IMR-90 (cell line): Measurements from ENCODE around the gene SYNPR. TPM values are rescaled to one million over a fixed set of nuclear protein-coding genes. Genes with fewer than 3 reads are reported as not detected.

ENCODE experiments used
- ATAC-seq: fragments of 200-7000 bp; cut with Tn5 transposase; 2 replicates; pipeline ENCODE4 v1.9.1; 2020; ENCODE audit warnings: low read depth, mild to moderate bottlenecking, moderate library complexity
- BruUV-seq: library from RNA; stranded (reverse); fragments of 400-500 nt; replicated peaks from 2 replicates; lab custom pipeline; 2021; lab: Mats Ljungman, UMichigan
- CTCF ChIA-PET: fragments of 300-600 bp; formaldehyde crosslinking; extraction: SDS; loops from one replicate; lab custom pipeline; 2021; ENCODE audit warnings: antibody characterized with exemption; lab: Yijun Ruan, JAX
- POLR2A ChIA-PET: fragments of 300-600 bp; sonication (Branson Sonifier 250); formaldehyde crosslinking; loops from one replicate; lab custom pipeline; 2022; ENCODE audit warnings: antibody characterized with exemption; ENCODE audit not compliant: unreplicated experiment; lab: Charles Lee
- DNase-seq: peaks from one replicate; pipeline ENCODE4 v3.0.0; 2013
- H2AFZ ChIP-seq: replicated peaks from 2 replicates; pipeline ENCODE3; 2013; ENCODE audit warnings: low read length, mild to moderate bottlenecking; ENCODE audit not compliant: poor library complexity
- H2AK5ac ChIP-seq: 2 replicates; pipeline ENCODE4 v1.6.1; 2013; ENCODE audit warnings: low read depth, low read length, inconsistent platforms
- H2AK9ac ChIP-seq: replicated peaks from 2 replicates; pipeline ENCODE3; 2013; ENCODE audit warnings: mild to moderate bottlenecking, low read depth, low read length, moderate library complexity; ENCODE audit not compliant: poor library complexity
- H2BK120ac ChIP-seq: 2 replicates; pipeline ENCODE4 v1.6.1; 2013; ENCODE audit warnings: low read depth, low read length, inconsistent platforms
- H2BK15ac ChIP-seq: 3 replicates; pipeline ENCODE4 v1.6.1; 2013; ENCODE audit warnings: low read depth, low read length, inconsistent platforms
- H2BK20ac ChIP-seq: 2 replicates; pipeline ENCODE4 v1.6.1; 2013; ENCODE audit warnings: low read depth, mild to moderate bottlenecking, inconsistent platforms, low read length, moderate library complexity
- H2BK5ac ChIP-seq: 2 replicates; pipeline ENCODE4 v1.6.1; 2013; ENCODE audit warnings: mild to moderate bottlenecking, low read depth, low read length, inconsistent platforms; ENCODE audit not compliant: poor library complexity, severe bottlenecking
- H3K14ac ChIP-seq: replicated peaks from 2 replicates; pipeline ENCODE4 v1.6.1; 2013; ENCODE audit warnings: low read depth, low read length, inconsistent platforms
- H3K18ac ChIP-seq: 2 replicates; pipeline ENCODE4 v1.6.1; 2013; ENCODE audit warnings: low read depth, low read length, control low read depth
- H3K23ac ChIP-seq: 2 replicates; pipeline ENCODE4 v1.6.1; 2013; ENCODE audit warnings: low read depth, low read length, inconsistent platforms
- H3K27ac ChIP-seq: 2 replicates; pipeline ENCODE4 v1.5.1; 2013; ENCODE audit warnings: mild to moderate bottlenecking, control low read depth, low read length; ENCODE audit not compliant: insufficient read depth
- H3K27me3 ChIP-seq: 2 replicates; pipeline ENCODE4 v1.6.1; 2013; ENCODE audit warnings: low read length; ENCODE audit not compliant: control insufficient read depth, insufficient read depth
- H3K36me3 ChIP-seq: 2 replicates; pipeline ENCODE4 v1.6.1; 2013; ENCODE audit warnings: low read length, mixed read lengths; ENCODE audit not compliant: control insufficient read depth, insufficient read depth
- H3K4ac ChIP-seq: 2 replicates; pipeline ENCODE4 v1.6.1; 2013; ENCODE audit warnings: low read depth, low read length, inconsistent platforms
- H3K4me1 ChIP-seq: 2 replicates; pipeline ENCODE4 v1.6.1; 2013; ENCODE audit warnings: low read length, mixed read lengths; ENCODE audit not compliant: control insufficient read depth, insufficient read depth
- H3K4me2 ChIP-seq: 2 replicates; pipeline ENCODE4 v1.6.1; 2013; ENCODE audit warnings: low read depth, mild to moderate bottlenecking, control low read depth, low read length, moderate library complexity
- H3K4me3 ChIP-seq: 2 replicates; pipeline ENCODE4 v1.5.1; 2013; ENCODE audit warnings: low read depth, mild to moderate bottlenecking, control low read depth, low read length, moderate library complexity; ENCODE audit not compliant: insufficient read depth
- H3K56ac ChIP-seq: 2 replicates; pipeline ENCODE4 v1.6.1; 2013; ENCODE audit warnings: low read length, inconsistent platforms; ENCODE audit not compliant: insufficient read depth; ENCODE audit errors: extremely low read depth
- H3K79me1 ChIP-seq, 2 experiments: 2 replicates each; pipeline ENCODE4 v1.6.1; 2013; ENCODE audit warnings: low read length in 2 of 2, inconsistent platforms in 1 of 2, low read depth in 1 of 2
- H3K9ac ChIP-seq: 2 replicates; pipeline ENCODE4 v1.6.1; 2013; ENCODE audit warnings: low read depth, low read length, control low read depth
- H3K9me1 ChIP-seq: 2 replicates; pipeline ENCODE4 v1.6.1; 2013; ENCODE audit warnings: low read length, inconsistent platforms; ENCODE audit not compliant: insufficient read depth
- H3K9me3 ChIP-seq: 2 replicates; pipeline ENCODE4 v1.6.1; 2013; ENCODE audit warnings: low read length; ENCODE audit not compliant: control insufficient read depth, insufficient read depth
- H4K20me1 ChIP-seq: 2 replicates; pipeline ENCODE4 v1.6.1; 2013; ENCODE audit warnings: low read length, inconsistent platforms; ENCODE audit not compliant: insufficient read depth
- H4K5ac ChIP-seq: 2 replicates; pipeline ENCODE4 v1.6.1; 2013; ENCODE audit warnings: mild to moderate bottlenecking, low read depth, low read length, control low read depth
- H4K8ac ChIP-seq, 2 experiments: 2 replicates each; pipeline ENCODE4 v1.6.1; 2013; ENCODE audit warnings: low read depth in 2 of 2, low read length in 2 of 2, control low read depth in 1 of 2, inconsistent platforms in 1 of 2
- H4K91ac ChIP-seq: 2 replicates; pipeline ENCODE4 v1.6.1; 2013; ENCODE audit warnings: low read depth, low read length, inconsistent platforms; ENCODE audit not compliant: insufficient read depth
- BHLHE40 ChIP-seq: fragments of 150-350 bp; IDR thresholded peaks from 2 replicates; pipeline ENCODE4 v1.6.1; 2016; ENCODE audit warnings: mild to moderate bottlenecking, low read depth, low read length
- CEBPB ChIP-seq: IDR thresholded peaks from 2 replicates; pipeline ENCODE4 v1.6.1; 2012; ENCODE audit warnings: low read depth, low read length, improper control_type of control experiment
- CHD1 ChIP-seq: IDR thresholded peaks from 2 replicates; pipeline ENCODE4 v1.6.1; 2012; ENCODE audit warnings: low read depth, low read length, improper control_type of control experiment
- CTCF ChIP-seq: conservative IDR thresholded peaks from 2 replicates; pipeline ENCODE4 v1.5.1; 2012; ENCODE audit warnings: mild to moderate bottlenecking, low read depth, low read length, improper control_type of control experiment
- FOS ChIP-seq: fragments of 150-350 bp; IDR thresholded peaks from 2 replicates; pipeline ENCODE4 v1.6.1; 2016; ENCODE audit warnings: low read depth, low read length
- MAFK ChIP-seq: IDR thresholded peaks from 2 replicates; pipeline ENCODE4 v1.6.1; 2012; ENCODE audit warnings: low read depth, low read length, improper control_type of control experiment
- MAZ ChIP-seq: IDR thresholded peaks from 2 replicates; pipeline ENCODE4 v1.6.1; 2012; ENCODE audit warnings: low read depth, mild to moderate bottlenecking, low read length, improper control_type of control experiment, moderate library complexity, borderline replicate concordance
- MXI1 ChIP-seq: IDR thresholded peaks from 2 replicates; pipeline ENCODE4 v1.6.1; 2012; ENCODE audit warnings: low read depth, mild to moderate bottlenecking, low read length, moderate library complexity, borderline replicate concordance
- NFE2L2 ChIP-seq: fragments of 150-350 bp; IDR thresholded peaks from 2 replicates; pipeline ENCODE4 v1.6.1; 2016; ENCODE audit warnings: low read depth, mild to moderate bottlenecking, low read length
- POLR2A ChIP-seq: IDR thresholded peaks from 2 replicates; pipeline ENCODE4 v1.6.1; 2012; ENCODE audit warnings: mild to moderate bottlenecking, low read depth, low read length
- RAD21 ChIP-seq: IDR thresholded peaks from 2 replicates; pipeline ENCODE4 v1.6.1; 2012; ENCODE audit warnings: low read length, improper control_type of control experiment
- RCOR1 ChIP-seq: IDR thresholded peaks from 2 replicates; pipeline ENCODE4 v1.6.1; 2012; ENCODE audit warnings: mild to moderate bottlenecking, low read length, improper control_type of control experiment; ENCODE audit not compliant: insufficient replicate concordance
- RFX5 ChIP-seq: IDR thresholded peaks from 2 replicates; pipeline ENCODE4 v1.8.0; 2012; ENCODE audit warnings: low read depth, mild to moderate bottlenecking, low read length, moderate library complexity
- SMC3 ChIP-seq: fragments of 150-350 bp; IDR thresholded peaks from 2 replicates; pipeline ENCODE4 v1.6.1; 2016; ENCODE audit warnings: low read depth, mild to moderate bottlenecking, antibody characterized with exemption, low read length, moderate library complexity
- USF2 ChIP-seq: fragments of 150-350 bp; IDR thresholded peaks from 2 replicates; pipeline ENCODE4 v1.6.1; 2017; ENCODE audit warnings: mild to moderate bottlenecking, antibody characterized with exemption, low read length, low read depth
- WGBS, 2 experiments: methylation state at CpG; one replicate each; pipeline versions ENCODE4 v1.1.5 to v1.1.7; 2013; ENCODE audit warnings: missing lambda C conversion rate in 2 of 2; ENCODE audit not compliant: insufficient read length in 1 of 2; ENCODE audit errors: extremely low coverage in 2 of 2; 5-methylcytosine and 5-hydroxymethylcytosine counted together
- dilution Hi-C: fragments of 300-500 bp; cut with HindIII; formaldehyde crosslinking; loops from one replicate; pipeline ENCODE4 v1.14.3; 2018; ENCODE audit warnings: low sequenced_read_pairs; ENCODE audit not compliant: unreplicated experiment
- in situ Hi-C: fragments of 300-500 bp; cut with MboI; formaldehyde crosslinking; loops from 3 replicates; pipeline ENCODE4 v1.14.3; 2019; ENCODE audit warnings: low sequenced_read_pairs, inconsistent platforms, mixed read lengths
- intact Hi-C: fragments of 100-400 bp; cut with micrococcal nuclease; formaldehyde crosslinking; loops from 2 replicates; pipeline ENCODE4 v1.10.0; 2022
- polyA plus RNA-seq, 3 experiments: library from polyadenylated mRNA; depleted of rRNA; stranded (reverse); fragments of >200 nt; gene quantifications; 2 replicates each; pipeline ENCODE4 v1.2.3, GENCODE V29; 2012; ENCODE audit warnings: low replicate concordance in 1 of 3
- total RNA-seq: library from RNA; depleted of rRNA; stranded (reverse); fragments of >200 nt; gene quantifications from 2 replicates; pipeline ENCODE4 v1.2.3, GENCODE V29; 2012
- TF ChIP-seq, protein P1 (sequence below): fragments of 150-350 bp; IDR thresholded peaks from 2 replicates; pipeline ENCODE4 v1.6.1; 2016; ENCODE audit warnings: low read depth, mild to moderate bottlenecking, low read length, moderate library complexity, borderline replicate concordance

The SYNPR gene
- total and polyA plus RNA-seq, 2 of the 4 experiments (the other 2 are of a cell fraction) = not detected

- no peak overlapping the region for H3K23ac ChIP-seq
- no peak overlapping the region for H2AFZ ChIP-seq
- dilution Hi-C loops (no loop called here), intact Hi-C loops (no loop called here), in situ Hi-C loops (no loop called here)
- no peaks in the 10 kb centered on the region for H3K9me1 ChIP-seq
- no peak overlapping the region for H2AK5ac ChIP-seq
- H2BK5ac ChIP-seq = no peak overlapping the region
- ChIA-PET POLR2A (no interaction called here), CTCF (no interaction called here)
- no peak overlapping the region for H2AK9ac ChIP-seq
- H3K36me3 ChIP-seq = no peaks in the 10 kb centered on the region
- no peak overlapping the region for H4K8ac ChIP-seq
- H3K14ac ChIP-seq = no peak overlapping the region
- no peaks in the 10 kb centered on the region for H3K79me1 ChIP-seq
- no peaks in the 10 kb centered on the region for H3K9me3 ChIP-seq
- BruUV-seq = no TSS peak
- no peak overlapping the region for H3K9ac ChIP-seq
- H3K4me1 ChIP-seq = no peaks in the 10 kb centered on the region
- H2BK15ac ChIP-seq = no peak overlapping the region
- H3K18ac ChIP-seq = no peak overlapping the region
- no peak overlapping the region for H4K91ac ChIP-seq
- no peaks in the 10 kb centered on the region for H3K27me3 ChIP-seq
- no peak overlapping the region for H3K4me3 ChIP-seq
- H4K5ac ChIP-seq = no peak overlapping the region
- H4K20me1 ChIP-seq = no peaks in the 10 kb centered on the region
- no peak overlapping the region for H3K4ac ChIP-seq
- WGBS, 2 experiments = 100% methylated on average over 1 of the region's 4 CpGs; no CpG with 5 or more reads in 1 of the 2 experiments
- TF ChIP-seq RAD21 (no peak), CTCF (no peak), MXI1 (no peak), NFE2L2 (no peak), RFX5 (no peak), SMC3 (no peak), MAFK (no peak), BHLHE40 (no peak), CEBPB (no peak), POLR2A (no peak), CHD1 (no peak), RCOR1 (no peak), FOS (no peak), MAZ (no peak), USF2 (no peak)
- TF ChIP-seq, protein P1, sequence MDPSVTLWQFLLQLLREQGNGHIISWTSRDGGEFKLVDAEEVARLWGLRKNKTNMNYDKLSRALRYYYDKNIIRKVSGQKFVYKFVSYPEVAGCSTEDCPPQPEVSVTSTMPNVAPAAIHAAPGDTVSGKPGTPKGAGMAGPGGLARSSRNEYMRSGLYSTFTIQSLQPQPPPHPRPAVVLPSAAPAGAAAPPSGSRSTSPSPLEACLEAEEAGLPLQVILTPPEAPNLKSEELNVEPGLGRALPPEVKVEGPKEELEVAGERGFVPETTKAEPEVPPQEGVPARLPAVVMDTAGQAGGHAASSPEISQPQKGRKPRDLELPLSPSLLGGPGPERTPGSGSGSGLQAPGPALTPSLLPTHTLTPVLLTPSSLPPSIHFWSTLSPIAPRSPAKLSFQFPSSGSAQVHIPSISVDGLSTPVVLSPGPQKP = no peak
- H3K27ac ChIP-seq = no peak overlapping the region
- no peak overlapping the region for H2BK20ac ChIP-seq
- H3K4me2 ChIP-seq = no peak overlapping the region
- H3K56ac ChIP-seq = no peak overlapping the region
- DNase-seq (peak; percentile 20), ATAC-seq (no peak)
- H2BK120ac ChIP-seq = no peak overlapping the region
These were observed 376.1 kb downstream of the SYNPR start for GRCh38 chr3:63654211-63654610.
